Measurements from ENCODE around the gene SLF2. TPM values are rescaled to one million over a fixed set of nuclear protein-coding genes. Genes with fewer than 3 reads are reported as not detected.

The SLF2 gene
- polyA plus RNA-seq, 1 donor from 2014 or later, result 12.7 TPM

GRCh38 chr10:100886521-100886920 lies 26.2 kb upstream of the SLF2 start:
- H3K27me3 Mint-ChIP-seq, result peaks cover 16% of the 10 kb centered on the region
- peak overlapping the region in 1 of 4 donors; percentile 41 for H3K4me3 Mint-ChIP-seq
- no peaks in the 10 kb centered on the region for H3K36me3 Mint-ChIP-seq
- no peaks in the 10 kb centered on the region for H3K4me1 Mint-ChIP-seq
- no peak overlapping the region for H3K27ac Mint-ChIP-seq
- no peaks in the 10 kb centered on the region for H3K9me3 Mint-ChIP-seq

GRCh38 chr10:100886963-100887362 lies 25.8 kb upstream of the SLF2 start:
- Mint-ChIP-seq H3K9me3 (no peaks in the 10 kb centered on the region), H3K4me3 (peak overlapping the region in 1 of 4 donors; percentile 41), H3K4me1 (no peaks in the 10 kb centered on the region), H3K27me3 (peaks cover 16% of the 10 kb centered on the region), H3K36me3 (no peaks in the 10 kb centered on the region), H3K27ac (no peak overlapping the region)

DNA sequence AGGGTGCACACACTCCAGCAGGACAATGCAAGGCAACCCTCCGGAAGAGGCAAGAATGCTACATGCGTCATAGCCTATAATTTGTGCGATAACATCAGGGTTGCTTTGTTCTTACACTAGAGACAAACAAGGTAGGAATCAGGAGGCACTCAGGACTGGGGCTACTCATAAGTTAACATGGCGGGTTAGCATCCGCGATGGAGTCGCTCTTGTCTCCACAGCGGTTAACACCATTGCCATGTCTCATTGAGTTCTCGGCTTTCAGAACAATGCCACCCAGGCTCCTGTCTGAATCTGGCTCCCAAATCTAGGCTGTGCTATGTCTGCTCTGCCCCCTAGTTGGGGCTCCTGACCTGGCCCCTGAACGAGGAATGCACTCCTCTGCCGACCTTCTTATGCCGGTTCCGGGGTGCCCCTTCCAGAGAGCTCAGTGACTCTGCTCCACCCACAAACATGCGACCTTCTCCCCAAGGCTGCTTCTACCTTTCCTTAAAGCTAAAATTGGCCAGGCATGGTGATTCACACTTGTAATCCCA lies 24.9 kb upstream of the SLF2 start:
- Mint-ChIP-seq H3K9me3 (no peaks in the 10 kb centered on the region), H3K27ac (no peak overlapping the region), H3K36me3 (no peaks in the 10 kb centered on the region), H3K4me3 (no peak overlapping the region), H3K27me3 (peaks cover 16% of the 10 kb centered on the region), H3K4me1 (no peaks in the 10 kb centered on the region)

- H3K9me3 Mint-ChIP-seq, result no peaks in the 10 kb centered on the region
- H3K27ac Mint-ChIP-seq, result no peak overlapping the region
- H3K27me3 Mint-ChIP-seq, result peaks cover 14% of the 10 kb centered on the region
- H3K4me1 Mint-ChIP-seq, result no peaks in the 10 kb centered on the region
- no peaks in the 10 kb centered on the region for H3K36me3 Mint-ChIP-seq
- no peak overlapping the region for H3K4me3 Mint-ChIP-seq
These were observed 23.8 kb upstream of the SLF2 start for GRCh38 chr10:100888957-100889356.

DNA sequence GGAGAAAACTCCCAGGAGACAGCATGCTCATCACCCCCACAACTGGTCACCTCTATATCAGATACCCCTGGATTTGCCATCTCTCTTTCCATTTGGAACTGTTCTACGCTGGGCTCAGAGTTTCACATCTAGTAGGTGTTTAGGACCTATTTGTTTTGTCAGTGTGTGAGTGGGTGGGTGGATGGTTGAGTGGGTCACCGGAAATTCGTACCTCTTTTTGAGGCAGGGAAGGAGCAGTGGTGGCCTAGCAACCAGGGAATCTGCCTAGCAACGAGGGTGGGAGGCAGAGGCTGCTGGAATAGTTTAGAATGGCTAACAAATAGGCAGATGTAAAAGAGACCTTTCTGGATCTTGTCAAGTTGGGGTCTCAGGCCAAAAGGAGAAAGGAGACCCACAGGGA lies 23.2 kb upstream of the SLF2 start:
- no peaks in the 10 kb centered on the region for H3K36me3 Mint-ChIP-seq
- peaks cover under 1 to 3% (median under 1%) of the 10 kb centered on the region in 3 donors for H3K4me1 Mint-ChIP-seq
- H3K4me3 Mint-ChIP-seq, result no peak overlapping the region
- peaks cover 14% of the 10 kb centered on the region for H3K27me3 Mint-ChIP-seq
- no peaks in the 10 kb centered on the region for H3K9me3 Mint-ChIP-seq
- H3K27ac Mint-ChIP-seq, result no peak overlapping the region

DNA sequence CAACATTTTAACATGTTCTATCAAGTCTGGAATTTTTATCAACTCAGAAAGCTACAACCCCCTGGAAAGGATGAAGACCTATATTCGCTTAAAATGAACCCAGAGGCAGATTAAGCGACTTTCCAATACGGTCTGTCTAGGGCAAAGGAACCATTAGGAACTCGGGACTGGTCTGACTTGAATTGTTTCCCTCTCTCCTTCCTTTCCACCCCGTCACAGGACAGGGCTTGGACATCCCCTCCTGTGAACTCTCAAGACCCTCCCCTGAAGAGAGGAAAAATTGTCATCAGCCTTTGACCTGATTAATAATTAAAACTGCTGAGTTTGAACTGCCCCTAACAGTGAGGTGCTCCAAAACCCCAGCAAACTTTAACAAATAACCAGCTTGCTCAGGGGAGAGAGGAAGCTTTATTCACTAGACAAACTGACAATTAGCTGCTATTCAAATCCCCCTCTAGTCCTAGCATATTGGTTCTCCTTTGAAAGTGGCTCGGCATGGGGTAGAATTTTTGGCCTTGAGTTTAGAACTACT lies 22.6 kb upstream of the SLF2 start:
- Mint-ChIP-seq H3K36me3 (no peaks in the 10 kb centered on the region), H3K4me1 (peaks cover 5 to 7% (median 6%) of the 10 kb centered on the region in 3 donors), H3K27me3 (peaks cover 15% of the 10 kb centered on the region), H3K27ac (no peak overlapping the region), H3K9me3 (no peaks in the 10 kb centered on the region), H3K4me3 (no peak overlapping the region)

- Mint-ChIP-seq H3K36me3 (no peaks in the 10 kb centered on the region), H3K4me1 (peaks cover 11 to 13% (median 12%) of the 10 kb centered on the region in 3 donors), H3K4me3 (peak overlapping the region in 1 of 4 donors; percentile 52), H3K27me3 (peaks cover 17% of the 10 kb centered on the region), H3K27ac (no peak overlapping the region), H3K9me3 (no peaks in the 10 kb centered on the region)
These were observed 22.0 kb upstream of the SLF2 start for GRCh38 chr10:100890673-100891317.

- H3K27me3 Mint-ChIP-seq, result peaks cover 20% of the 10 kb centered on the region
- H3K4me3 Mint-ChIP-seq, result no peak overlapping the region
- no peak overlapping the region for H3K27ac Mint-ChIP-seq
- no peaks in the 10 kb centered on the region for H3K9me3 Mint-ChIP-seq
- H3K36me3 Mint-ChIP-seq, result no peaks in the 10 kb centered on the region
- peaks cover 13 to 15% (median 14%) of the 10 kb centered on the region in 3 donors for H3K4me1 Mint-ChIP-seq
These were observed 18.7 kb upstream of the SLF2 start for GRCh38 chr10:100894033-100894432.

- peaks cover 13 to 15% (median 14%) of the 10 kb centered on the region in 3 donors for H3K4me1 Mint-ChIP-seq
- peaks cover 16% of the 10 kb centered on the region for H3K27me3 Mint-ChIP-seq
- peak overlapping the region in 3 of 4 donors; percentile 2 to 51 (median 5) for H3K4me3 Mint-ChIP-seq
- H3K9me3 Mint-ChIP-seq, result no peaks in the 10 kb centered on the region
- no peaks in the 10 kb centered on the region for H3K36me3 Mint-ChIP-seq
- H3K27ac Mint-ChIP-seq, result peak overlapping the region in 2 of 3 donors; percentile 8 to 88
These were observed 18.0 kb upstream of the SLF2 start for GRCh38 chr10:100894589-100895294.

DNA sequence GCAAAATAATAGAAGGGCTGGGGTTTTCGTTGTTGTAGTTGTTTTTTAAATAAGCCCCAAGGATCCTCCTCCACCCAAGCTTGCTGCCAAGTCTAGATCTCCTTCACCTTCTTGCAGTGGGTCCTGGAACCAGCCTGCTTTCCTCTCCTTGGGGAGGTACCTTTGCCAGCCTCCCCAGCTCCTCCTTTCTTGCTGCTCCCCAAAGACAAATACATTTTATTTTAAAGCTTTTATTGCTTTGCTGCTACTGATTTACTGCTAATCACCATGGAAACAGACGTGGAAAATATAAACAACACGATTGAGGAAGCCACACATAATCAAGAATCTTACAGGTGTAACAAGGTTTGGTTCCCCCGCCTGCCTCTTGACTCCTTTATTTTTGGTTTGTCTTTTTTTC lies 17.4 kb upstream of the SLF2 start:
- Mint-ChIP-seq H3K27ac (peak overlapping the region in 2 of 3 donors; percentile 8 to 88), H3K36me3 (no peaks in the 10 kb centered on the region), H3K4me1 (peaks cover 13 to 15% (median 14%) of the 10 kb centered on the region in 3 donors), H3K4me3 (peak overlapping the region in 3 of 4 donors; percentile 2 to 79 (median 15)), H3K27me3 (peaks cover 16% of the 10 kb centered on the region), H3K9me3 (no peaks in the 10 kb centered on the region)

GRCh38 chr10:100895896-100896295 lies 16.9 kb upstream of the SLF2 start:
- H3K9me3 Mint-ChIP-seq, result no peaks in the 10 kb centered on the region
- peak overlapping the region in 2 of 4 donors; percentile 41 to 79 for H3K4me3 Mint-ChIP-seq
- no peaks in the 10 kb centered on the region for H3K36me3 Mint-ChIP-seq
- peak overlapping the region in 1 of 3 donors; percentile 73 for H3K27ac Mint-ChIP-seq
- peaks cover 13 to 15% (median 14%) of the 10 kb centered on the region in 3 donors for H3K4me1 Mint-ChIP-seq
- H3K27me3 Mint-ChIP-seq, result peaks cover 13% of the 10 kb centered on the region

GRCh38 chr10:100896876-100897461 lies 15.8 kb upstream of the SLF2 start:
- H3K27ac Mint-ChIP-seq, result no peak overlapping the region
- H3K27me3 Mint-ChIP-seq, result peaks cover 16% of the 10 kb centered on the region
- H3K4me1 Mint-ChIP-seq, result peaks cover 13 to 15% (median 14%) of the 10 kb centered on the region in 3 donors
- no peak overlapping the region for H3K4me3 Mint-ChIP-seq
- H3K36me3 Mint-ChIP-seq, result no peaks in the 10 kb centered on the region
- no peaks in the 10 kb centered on the region for H3K9me3 Mint-ChIP-seq

GRCh38 chr10:100897976-100898375 lies 14.8 kb upstream of the SLF2 start:
- Mint-ChIP-seq H3K27ac (no peak overlapping the region), H3K4me1 (peaks cover 13 to 15% (median 14%) of the 10 kb centered on the region in 3 donors), H3K36me3 (no peaks in the 10 kb centered on the region), H3K9me3 (no peaks in the 10 kb centered on the region), H3K4me3 (no peak overlapping the region), H3K27me3 (peaks cover 16% of the 10 kb centered on the region)

- H3K4me1 Mint-ChIP-seq, result peaks cover 13 to 15% (median 14%) of the 10 kb centered on the region in 3 donors
These were observed 13.6 kb upstream of the SLF2 start for GRCh38 chr10:100899171-100899570.

GRCh38 chr10:100901051-100901450 lies 11.7 kb upstream of the SLF2 start:
- no peak overlapping the region for H3K27ac Mint-ChIP-seq
- peaks cover 16% of the 10 kb centered on the region for H3K27me3 Mint-ChIP-seq
- no peaks in the 10 kb centered on the region for H3K9me3 Mint-ChIP-seq
- no peak overlapping the region for H3K4me3 Mint-ChIP-seq
- H3K4me1 Mint-ChIP-seq, result no peaks in the 10 kb centered on the region
- no peaks in the 10 kb centered on the region for H3K36me3 Mint-ChIP-seq

More at GRCh38 chr10:100899171-100899570, 13.6 kb upstream of the SLF2 start:
- Mint-ChIP-seq H3K36me3 (no peaks in the 10 kb centered on the region), H3K9me3 (no peaks in the 10 kb centered on the region), H3K27me3 (peaks cover 18% of the 10 kb centered on the region), H3K4me3 (no peak overlapping the region), H3K27ac (no peak overlapping the region)

Measured in IgD-negative memory B cell (primary cell).